Activated T-helper 2 cell treated with anti-CD3 and anti-CD28 coated beads, Interferon-gamma antibody, Interleukin-2, Interleukin-4, amounts not matched to agents 10 μg/mL and 5 μg/mL and 100 μg/mL, durations not matched to agents 14 hours and 24 hours and 36 hours (primary cell): Measurements from ENCODE around the gene MCU. TPM values are rescaled to one million over a fixed set of nuclear protein-coding genes. Genes with fewer than 3 reads are reported as not detected.
"Not testable (repeated sequence)": the region's sequence is repeated elsewhere in the genome, so short reads cannot be mapped to it uniquely, and the experiment has no call there.

Source experiments
- DNase-seq: peaks from one replicate; pipeline ENCODE4 v3.0.0; 2021; ENCODE audit warnings: low spot score
- H3K27ac Mint-ChIP-seq: one replicate; pipeline ENCODE4 v1.8.0; 2021; ENCODE audit warnings: mixed read lengths
- H3K27me3 Mint-ChIP-seq: one replicate; pipeline ENCODE4 v1.8.0; 2021; ENCODE audit warnings: low read depth, mixed read lengths
- H3K36me3 Mint-ChIP-seq: one replicate; pipeline ENCODE4 v1.8.0; 2021; ENCODE audit warnings: low read depth, mixed read lengths
- H3K4me1 Mint-ChIP-seq: one replicate; pipeline ENCODE4 v1.8.0; 2021; ENCODE audit warnings: low read depth, mixed read lengths
- H3K4me3 Mint-ChIP-seq: one replicate; pipeline ENCODE4 v1.8.0; 2021; ENCODE audit warnings: low read depth, mild to moderate bottlenecking, moderate library complexity, mixed read lengths
- H3K9me3 Mint-ChIP-seq: one replicate; pipeline ENCODE4 v1.8.0; 2021; ENCODE audit warnings: mixed read lengths
- intact Hi-C: fragments of 100-400 bp; cut with micrococcal nuclease; formaldehyde crosslinking; loops from one replicate; pipeline ENCODE4 v1.15.1; 2023
- total RNA-seq: library from RNA; stranded (reverse); gene quantifications from 2 replicates; pipeline ENCODE4 v1.2.3, GENCODE V29; 2022

MCU gene
- total RNA-seq, 1 donor from 2014 or later: 13.2 TPM

GRCh38 chr10:72762042-72762441, 70.1 kb downstream of the MCU start:
- Mint-ChIP-seq H3K27me3 (no peaks in the 10 kb centered on the region), H3K36me3 (no peaks in the 10 kb centered on the region), H3K4me3 (no peak overlapping the region), H3K27ac (no peak overlapping the region), H3K9me3 (peaks cover 5% of the 10 kb centered on the region), H3K4me1 (no peaks in the 10 kb centered on the region)
- DNase-seq: no peak
- intact Hi-C loops: no loop called here

- no peaks in the 10 kb centered on the region for H3K36me3 Mint-ChIP-seq
- intact Hi-C loops: no loop called here
- H3K4me1 Mint-ChIP-seq: no peaks in the 10 kb centered on the region
- no peak overlapping the region for H3K27ac Mint-ChIP-seq
- H3K4me3 Mint-ChIP-seq: no peak overlapping the region
- DNase-seq: no peak
- H3K9me3 Mint-ChIP-seq: peaks cover 12% of the 10 kb centered on the region
- no peaks in the 10 kb centered on the region for H3K27me3 Mint-ChIP-seq
Observed at GRCh38 chr10:72763201-72763600, 71.3 kb downstream of the MCU start.

DNA sequence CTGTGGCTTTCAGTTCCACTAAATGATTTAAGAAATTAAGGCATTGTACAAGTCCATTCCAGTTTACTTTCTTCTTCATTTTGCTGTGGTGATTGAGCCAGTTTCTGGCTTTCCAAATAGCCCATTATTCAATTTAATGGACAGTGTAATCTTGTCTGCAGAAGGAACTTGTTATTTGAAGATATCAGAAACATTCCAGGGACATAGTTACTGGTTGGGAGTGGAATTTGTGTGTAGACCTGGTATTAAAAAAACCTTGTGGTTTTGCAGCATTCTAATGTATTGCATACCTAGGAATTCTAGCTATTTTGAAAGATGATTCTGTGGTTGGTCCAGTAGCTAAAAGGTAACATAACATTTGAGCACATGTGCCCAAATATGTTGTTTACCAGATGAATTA, 72.2 kb downstream of the MCU start:
- H3K27ac Mint-ChIP-seq: no peak overlapping the region
- H3K4me1 Mint-ChIP-seq: no peaks in the 10 kb centered on the region
- intact Hi-C loops: no loop called here
- DNase-seq: no peak
- no peak overlapping the region for H3K4me3 Mint-ChIP-seq
- H3K27me3 Mint-ChIP-seq: no peaks in the 10 kb centered on the region
- H3K36me3 Mint-ChIP-seq: no peaks in the 10 kb centered on the region
- peaks cover 12% of the 10 kb centered on the region for H3K9me3 Mint-ChIP-seq

- no peak for DNase-seq
- Mint-ChIP-seq H3K4me1 (no peaks in the 10 kb centered on the region), H3K9me3 (peaks cover 12% of the 10 kb centered on the region)
Observed at GRCh38 chr10:72765051-72765745, 73.3 kb downstream of the MCU start.

DNA sequence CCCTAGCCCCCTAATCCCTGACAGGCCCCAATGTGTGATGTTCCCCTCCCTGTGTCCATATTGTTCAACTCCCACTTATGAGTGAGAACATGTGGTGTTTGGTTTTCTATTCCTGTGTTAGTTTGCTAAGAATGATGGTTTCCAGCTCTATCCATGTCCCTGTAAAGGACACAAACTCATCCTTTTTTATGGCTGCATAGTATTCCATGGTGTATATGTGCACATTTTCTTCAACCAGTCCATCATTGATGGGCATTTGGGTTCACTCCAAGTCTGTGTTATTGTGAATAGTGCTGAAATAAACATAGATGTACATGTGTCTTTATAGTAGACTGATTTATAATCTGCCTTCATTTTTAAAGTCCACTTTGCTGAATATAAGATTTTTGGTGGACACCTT, 79.3 kb downstream of the MCU start:
- H3K27ac Mint-ChIP-seq, DNase-seq, intact Hi-C loops, H3K4me1 Mint-ChIP-seq, H3K27me3 Mint-ChIP-seq, H3K4me3 Mint-ChIP-seq: not testable (repeated sequence)
- Mint-ChIP-seq H3K36me3 (peaks cover 14% of the 10 kb centered on the region), H3K9me3 (peaks cover 55% of the 10 kb centered on the region)

More at GRCh38 chr10:72765051-72765745, 73.3 kb downstream of the MCU start:
- H3K4me3 Mint-ChIP-seq: no peak overlapping the region
- intact Hi-C loops: no loop called here
- no peaks in the 10 kb centered on the region for H3K27me3 Mint-ChIP-seq
- H3K36me3 Mint-ChIP-seq: no peaks in the 10 kb centered on the region
- H3K27ac Mint-ChIP-seq: no peak overlapping the region

DNA sequence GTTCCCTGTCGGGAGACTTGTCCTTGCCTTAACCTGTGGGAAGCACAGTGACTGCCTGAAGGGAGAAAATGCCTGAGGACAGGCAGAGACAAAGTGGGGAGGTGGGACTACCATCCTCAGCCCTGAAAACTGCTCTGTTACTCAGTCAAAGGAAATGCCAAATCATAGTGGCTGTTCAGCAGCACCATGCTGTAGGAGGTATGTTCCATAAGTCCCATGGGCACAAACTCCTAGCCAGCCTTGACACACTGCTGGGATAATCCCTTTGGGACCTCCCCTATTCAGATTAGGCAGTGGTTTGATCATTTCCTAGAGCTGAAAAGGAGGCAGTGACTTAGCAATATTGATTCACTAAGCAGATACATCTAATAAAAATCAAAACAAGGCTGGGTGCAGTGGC, 80.1 kb downstream of the MCU start:
- no peak for DNase-seq
- no peak overlapping the region for H3K27ac Mint-ChIP-seq
- peaks cover 14% of the 10 kb centered on the region for H3K36me3 Mint-ChIP-seq
- no peaks in the 10 kb centered on the region for H3K27me3 Mint-ChIP-seq
- H3K4me1 Mint-ChIP-seq: peaks cover 9% of the 10 kb centered on the region
- intact Hi-C loops: no loop called here
- H3K4me3 Mint-ChIP-seq: no peak overlapping the region
- H3K9me3 Mint-ChIP-seq: peaks cover 50% of the 10 kb centered on the region

- H3K27me3 Mint-ChIP-seq: peaks cover 6% of the 10 kb centered on the region
- intact Hi-C loops: no loop called here
- peaks cover 7% of the 10 kb centered on the region for H3K9me3 Mint-ChIP-seq
- H3K27ac Mint-ChIP-seq: no peak overlapping the region
- no peaks in the 10 kb centered on the region for H3K36me3 Mint-ChIP-seq
- DNase-seq: no peak
- no peak overlapping the region for H3K4me3 Mint-ChIP-seq
- no peaks in the 10 kb centered on the region for H3K4me1 Mint-ChIP-seq
Observed at GRCh38 chr10:72779874-72780273, 87.9 kb downstream of the MCU start.

GRCh38 chr10:72782649-72783330, 90.8 kb downstream of the MCU start:
- peaks cover 6% of the 10 kb centered on the region for H3K27me3 Mint-ChIP-seq
- H3K9me3 Mint-ChIP-seq: no peaks in the 10 kb centered on the region
- H3K27ac Mint-ChIP-seq: no peak overlapping the region
- H3K4me3 Mint-ChIP-seq: no peak overlapping the region
- DNase-seq: no peak
- no peaks in the 10 kb centered on the region for H3K36me3 Mint-ChIP-seq
- intact Hi-C loops: no loop called here
- no peaks in the 10 kb centered on the region for H3K4me1 Mint-ChIP-seq

DNA sequence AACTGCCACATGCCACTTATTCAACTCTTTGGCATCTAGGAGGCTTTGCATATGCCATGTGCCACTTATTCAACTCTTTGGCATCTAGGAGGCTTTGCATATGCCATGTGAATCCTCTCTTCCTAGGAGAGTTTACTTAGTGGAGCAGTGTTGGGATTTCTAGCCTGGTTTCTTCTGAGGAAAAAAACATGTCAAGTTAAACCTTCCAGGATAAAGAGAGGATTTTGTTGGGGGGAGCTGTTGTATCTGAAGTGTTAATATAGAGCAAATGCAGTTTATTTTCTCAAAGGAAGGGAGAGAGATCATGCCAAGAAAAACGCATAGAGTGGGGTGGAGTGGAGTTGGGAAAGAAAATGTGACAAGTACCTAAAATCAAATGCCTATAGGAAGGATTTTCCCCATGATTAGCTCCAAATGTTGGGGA, 91.5 kb downstream of the MCU start:
- H3K4me3 Mint-ChIP-seq: no peak overlapping the region
- no peaks in the 10 kb centered on the region for H3K9me3 Mint-ChIP-seq
- H3K4me1 Mint-ChIP-seq: no peaks in the 10 kb centered on the region
- no peaks in the 10 kb centered on the region for H3K36me3 Mint-ChIP-seq
- intact Hi-C loops: no loop called here
- DNase-seq: no peak
- H3K27me3 Mint-ChIP-seq: peaks cover 6% of the 10 kb centered on the region
- H3K27ac Mint-ChIP-seq: no peak overlapping the region

- Mint-ChIP-seq H3K4me3 (no peak overlapping the region), H3K9me3 (no peaks in the 10 kb centered on the region), H3K36me3 (no peaks in the 10 kb centered on the region), H3K27me3 (peaks cover 6% of the 10 kb centered on the region), H3K27ac (no peak overlapping the region), H3K4me1 (peaks cover 6% of the 10 kb centered on the region)
- no peak for DNase-seq
- intact Hi-C loops: no loop called here
Observed at GRCh38 chr10:72784551-72785351, 92.8 kb downstream of the MCU start.

DNA sequence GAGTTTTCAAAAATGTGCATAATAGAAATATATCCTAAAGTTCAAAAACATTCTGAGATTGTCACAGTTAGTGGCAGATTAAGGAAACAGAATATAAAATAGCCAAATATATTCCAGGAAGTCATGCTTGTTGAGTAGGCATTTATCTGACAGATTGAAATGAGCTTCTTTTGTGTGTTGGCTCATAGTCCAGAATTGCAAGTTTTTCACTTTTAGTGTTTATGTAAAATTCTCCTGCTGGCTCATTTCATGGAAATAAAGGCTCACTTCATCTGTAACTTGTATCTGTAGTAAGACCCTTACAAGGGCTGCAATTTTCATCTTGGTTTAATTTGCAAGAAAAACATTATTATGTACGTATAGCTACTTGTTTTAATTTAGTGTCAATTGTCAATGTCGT, 93.5 kb downstream of the MCU start:
- intact Hi-C loops: no loop called here
- Mint-ChIP-seq H3K27ac (no peak overlapping the region), H3K36me3 (no peaks in the 10 kb centered on the region), H3K4me1 (peaks cover 9% of the 10 kb centered on the region), H3K27me3 (peaks cover 6% of the 10 kb centered on the region), H3K4me3 (no peak overlapping the region), H3K9me3 (no peaks in the 10 kb centered on the region)
- no peak for DNase-seq

DNA sequence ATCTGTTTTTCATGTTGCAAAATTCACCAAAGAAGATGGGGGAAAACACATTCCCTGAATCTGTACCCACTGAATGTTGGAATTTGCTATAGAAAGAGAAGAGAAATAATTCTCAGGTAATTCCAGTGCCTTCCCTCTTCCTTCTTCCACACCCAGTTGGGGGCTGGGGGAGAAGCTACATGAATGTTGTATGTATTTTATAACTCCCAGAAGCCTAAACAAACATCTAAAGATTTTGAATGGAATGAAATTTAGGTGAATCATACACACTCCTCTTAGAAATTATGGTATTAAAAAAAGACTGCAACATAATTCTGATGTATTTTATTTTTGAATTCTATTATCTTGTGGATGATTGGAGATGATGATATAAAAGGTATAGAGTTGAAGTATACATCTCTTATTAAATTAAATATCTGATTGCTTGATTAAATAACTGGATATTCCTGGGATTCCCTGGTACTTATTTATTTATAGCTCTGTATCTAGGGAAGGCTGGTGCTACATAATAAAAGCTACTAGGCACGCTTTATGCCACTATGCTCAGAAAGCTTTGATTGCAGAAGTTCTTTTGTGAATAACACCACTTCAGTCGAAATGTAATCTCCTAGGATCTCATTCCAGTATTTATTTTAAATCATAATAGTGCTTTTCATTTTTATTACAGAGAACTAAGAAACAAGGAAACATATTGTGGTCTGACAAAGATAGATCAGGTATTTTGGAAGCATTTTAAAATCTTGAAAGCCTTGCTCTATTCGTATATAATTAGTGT, 98.5 kb downstream of the MCU start:
- intact Hi-C loops: no loop called here
- H3K27ac Mint-ChIP-seq: no peak overlapping the region
- H3K36me3 Mint-ChIP-seq: no peaks in the 10 kb centered on the region
- no peak overlapping the region for H3K4me3 Mint-ChIP-seq
- H3K27me3 Mint-ChIP-seq: no peaks in the 10 kb centered on the region
- DNase-seq: no peak
- H3K9me3 Mint-ChIP-seq: no peaks in the 10 kb centered on the region
- H3K4me1 Mint-ChIP-seq: peaks cover 9% of the 10 kb centered on the region
